HG02981 (cell line): Measurements from ENCODE around the gene LRRC23.
"Not testable (repeated sequence)": the region's sequence is repeated elsewhere in the genome, so short reads cannot be mapped to it uniquely, and the experiment has no call there.

Source experiments
- ATAC-seq: cut with Tn5 transposase; IDR thresholded peaks from one replicate; pipeline ENCODE4 v1.9.1; 2021; ENCODE audit warnings: mild to moderate bottlenecking, moderate library complexity; ENCODE audit not compliant: unreplicated experiment

LRRC23 gene

DNA sequence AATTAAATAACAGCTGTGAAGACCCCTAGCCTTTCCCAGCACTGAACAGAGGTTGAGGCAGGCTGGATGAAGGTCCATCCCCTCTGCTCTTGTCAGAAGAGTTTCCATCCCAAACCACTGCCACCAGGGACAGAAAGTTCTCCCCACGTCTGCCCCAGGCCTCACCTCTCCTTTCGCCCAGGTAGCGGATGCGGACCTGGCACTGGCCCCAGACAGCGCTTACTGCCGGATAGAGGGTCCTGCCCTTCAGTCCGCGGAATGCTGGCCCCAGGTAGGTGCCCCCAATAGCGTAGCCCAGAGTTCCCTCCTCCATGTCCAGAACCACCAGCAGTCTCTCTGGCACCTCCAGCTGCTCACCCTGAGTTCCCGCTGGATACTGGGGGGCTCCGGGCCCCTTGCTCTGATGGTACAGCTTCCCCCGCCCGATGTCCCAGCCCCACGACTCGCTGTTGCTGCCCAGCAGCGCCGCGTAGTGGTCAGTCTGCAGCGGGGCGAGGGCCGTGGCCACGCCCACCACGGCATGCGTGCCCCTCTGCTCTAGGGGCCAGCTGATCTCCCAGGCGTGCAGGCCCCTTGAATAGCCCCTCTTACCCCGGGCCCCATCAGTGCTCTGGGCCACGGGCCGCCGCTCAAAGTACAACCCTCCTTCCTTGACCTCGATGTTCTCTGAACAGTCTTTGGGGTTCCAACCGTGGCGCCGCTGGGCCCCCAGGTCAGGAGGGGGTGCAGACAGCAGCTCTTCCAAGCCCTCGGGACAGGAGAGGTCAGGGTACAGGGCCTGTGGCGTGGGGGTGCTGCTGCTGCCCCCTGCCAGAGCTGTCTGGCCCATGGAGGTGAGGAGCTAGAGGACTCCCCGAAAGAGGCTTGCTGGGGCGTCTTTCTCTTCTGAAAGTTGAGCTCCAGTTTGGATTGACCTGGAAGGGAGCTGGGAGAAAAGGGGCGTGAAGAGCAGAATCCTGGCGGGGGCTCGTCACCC is 32.3 kb upstream of the LRRC23 start:
- ATAC-seq: no peak

DNA sequence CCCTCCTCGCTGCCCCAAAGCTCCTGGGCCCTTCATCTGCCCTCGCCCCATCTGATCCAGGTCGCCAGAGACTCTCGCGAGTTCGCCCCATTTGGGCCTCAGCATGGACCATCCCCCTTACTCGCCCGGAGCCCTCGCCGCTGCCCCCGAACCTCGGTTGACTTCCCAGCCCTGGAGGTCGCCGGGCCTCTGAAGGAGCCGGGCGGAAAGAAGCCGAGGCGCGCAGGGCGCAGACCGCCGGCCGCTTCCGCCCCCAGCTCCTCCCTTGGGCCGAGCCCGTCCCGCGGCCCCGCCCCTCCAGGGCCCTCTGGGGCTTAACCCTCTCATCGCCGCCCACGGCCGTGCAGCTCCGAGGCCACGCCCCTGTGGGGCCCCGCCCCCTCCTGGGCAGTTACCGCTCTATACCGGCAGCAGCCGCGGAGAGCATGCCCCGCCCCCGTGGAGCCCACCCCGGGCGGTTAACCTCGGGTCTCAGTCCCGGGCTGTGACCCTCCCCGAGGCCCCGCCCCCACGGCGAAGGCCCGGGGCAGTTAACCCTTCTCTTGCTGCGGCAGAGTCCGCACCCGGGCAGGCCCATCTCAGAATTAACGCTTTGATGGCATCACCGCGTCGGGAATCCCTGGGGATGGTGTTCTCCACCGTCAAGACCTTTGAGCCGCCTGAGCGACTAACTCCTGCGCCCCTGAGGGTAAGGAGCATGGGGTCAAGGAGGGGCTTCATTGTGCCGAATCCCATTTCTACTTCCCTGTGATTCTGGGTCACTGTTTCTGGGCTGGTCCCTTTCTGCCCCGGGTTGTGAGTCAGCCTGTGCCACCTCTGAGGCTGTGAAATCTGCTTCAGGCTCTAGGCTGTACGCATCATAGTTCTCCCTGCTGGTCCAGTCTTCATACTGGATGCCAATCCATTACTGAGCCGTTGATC is 31.3 kb upstream of the LRRC23 start, which contains the start of gene SPSB2:
SPSB2 (minus strand) TSS at position 210 of the 921 bp plus-strand sequence. CDS start 402 bp downstream, outside the sequence.
- peak; percentile 67 for ATAC-seq

DNA sequence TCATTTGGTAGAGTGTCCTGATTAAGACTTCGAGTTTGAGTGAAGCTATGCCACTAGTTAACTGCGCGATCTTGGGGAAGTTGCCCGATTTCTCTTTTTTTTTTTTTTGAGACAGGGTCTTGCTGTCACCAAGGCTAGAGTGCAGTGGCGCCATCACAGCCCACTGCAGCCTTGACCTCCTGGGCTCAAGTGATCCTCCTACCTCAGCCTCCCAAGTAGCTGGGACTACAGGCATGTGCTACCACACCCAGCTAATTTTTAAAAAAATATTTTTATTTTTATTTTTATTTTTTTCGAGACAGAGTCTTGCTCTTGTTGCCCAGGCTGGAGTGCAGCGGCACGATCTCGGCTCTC is 30.6 kb upstream of the LRRC23 start:
- not testable (repeated sequence) for ATAC-seq

DNA sequence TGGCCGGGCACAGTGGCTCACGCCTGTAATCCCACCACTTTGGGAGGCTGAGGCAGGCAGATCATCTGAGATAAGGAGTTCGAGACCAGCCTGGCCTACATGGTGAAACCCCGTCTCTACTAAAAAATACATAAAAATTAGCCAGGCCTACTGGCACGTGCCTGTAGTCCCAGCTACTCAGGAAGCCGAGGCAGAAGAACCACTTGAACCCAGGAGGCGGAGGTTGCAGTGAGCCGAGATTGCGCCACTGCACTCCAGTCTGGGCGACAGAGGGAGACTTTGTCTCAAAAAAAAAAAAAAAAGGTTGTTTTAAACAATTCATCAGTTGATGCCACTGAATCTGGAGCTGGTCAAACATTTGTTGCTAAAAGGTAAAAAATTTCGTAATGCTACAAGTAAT is 24.8 kb upstream of the LRRC23 start:
- not testable (repeated sequence) for ATAC-seq

DNA sequence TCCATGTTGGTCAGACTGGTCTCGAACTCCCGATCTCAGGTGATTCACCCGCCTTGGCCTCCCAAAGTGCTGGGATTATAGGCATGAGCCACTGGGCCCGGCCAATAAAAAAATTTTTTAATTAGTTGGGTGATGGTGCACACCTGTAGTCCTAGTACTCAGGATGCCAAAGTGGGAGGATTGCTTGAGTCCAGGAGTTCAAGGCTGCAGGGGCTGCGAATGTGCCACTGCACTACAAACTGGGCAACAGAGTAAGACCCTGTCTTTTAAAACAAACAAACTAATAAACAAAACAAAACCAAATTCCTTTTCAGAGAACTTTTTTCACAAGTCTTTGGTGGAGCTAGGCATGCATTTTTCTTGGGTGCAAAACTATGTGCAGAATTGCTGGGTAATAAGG is 21.4 kb upstream of the LRRC23 start:
- no peak for ATAC-seq

DNA sequence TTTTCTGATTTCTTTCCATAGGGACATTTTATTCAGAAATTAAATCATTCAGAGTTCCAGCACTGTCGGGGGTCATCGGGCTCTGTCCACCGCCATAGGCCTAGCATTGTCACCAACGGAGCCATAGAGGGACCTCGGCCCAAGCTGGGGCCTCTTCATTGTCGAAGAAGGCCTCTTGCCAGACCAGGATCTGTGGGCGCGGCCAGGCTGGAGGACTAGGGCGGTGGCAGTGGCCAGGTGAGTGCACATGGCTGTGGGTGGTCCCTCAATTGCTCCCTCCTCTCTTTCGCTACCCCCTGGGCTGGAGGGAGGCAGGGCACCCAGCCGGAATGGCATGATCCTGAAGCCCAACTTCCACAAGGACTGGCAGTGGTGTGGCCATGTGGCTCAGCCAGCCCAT is 20.9 kb upstream of the LRRC23 start:
- no peak for ATAC-seq

DNA sequence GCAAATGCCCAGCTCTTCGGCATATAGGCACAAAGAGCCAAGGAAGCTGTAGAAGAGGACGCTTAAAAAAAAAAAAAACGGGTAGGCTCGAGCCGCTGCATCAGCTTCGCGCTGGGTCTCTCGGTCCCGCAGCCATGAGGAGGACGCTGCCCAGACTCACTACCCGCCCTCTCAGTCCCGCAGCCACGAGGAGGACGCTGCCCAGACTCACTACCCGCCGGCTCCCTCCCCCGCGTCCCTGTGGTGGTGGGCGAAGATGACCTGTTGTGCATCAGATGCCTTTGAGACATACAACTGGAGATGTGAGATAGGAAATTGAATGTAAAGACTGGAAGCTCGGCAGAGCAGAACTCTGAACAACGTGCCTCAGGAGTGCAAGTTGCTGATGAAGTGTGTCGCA is 20.1 kb upstream of the LRRC23 start:
- ATAC-seq: no peak

DNA sequence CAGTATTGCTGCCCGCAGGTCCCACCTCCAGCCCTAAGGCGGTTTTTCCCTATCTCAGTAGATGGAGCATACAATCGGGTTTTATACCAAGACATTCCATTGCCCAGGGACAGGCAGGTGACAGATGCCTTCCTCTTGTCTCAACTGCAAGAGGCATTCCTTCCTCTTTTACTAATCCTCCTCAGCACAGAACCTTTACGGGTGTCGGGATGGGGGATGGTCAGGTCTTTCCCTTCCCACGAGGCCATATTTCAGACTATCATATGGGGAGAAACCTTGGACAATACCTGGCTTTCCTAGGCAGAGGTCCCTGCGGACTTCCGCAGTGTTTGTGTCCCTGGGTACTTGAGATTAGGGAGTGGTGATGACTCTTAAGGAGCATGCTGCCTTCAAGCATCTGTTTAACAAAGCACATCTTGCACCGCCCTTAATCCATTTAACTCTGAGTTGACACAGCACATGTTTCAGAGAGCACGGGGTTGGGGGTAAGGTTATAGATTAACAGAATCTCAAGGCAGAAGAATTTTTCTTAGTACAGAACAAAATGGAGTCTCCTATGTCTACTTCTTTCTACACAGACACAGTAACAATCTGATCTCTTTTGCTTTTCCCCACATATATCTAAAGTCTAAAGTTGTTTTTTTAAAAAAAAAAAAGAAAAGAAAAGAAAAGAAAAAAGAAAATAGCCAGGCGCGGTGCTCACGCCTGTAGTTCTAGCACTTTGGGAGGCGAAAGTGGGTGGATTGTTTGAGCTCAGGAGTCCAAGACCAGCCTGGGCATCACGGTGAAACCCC is 18.2 kb upstream of the LRRC23 start:
- ATAC-seq: not testable (repeated sequence)

DNA sequence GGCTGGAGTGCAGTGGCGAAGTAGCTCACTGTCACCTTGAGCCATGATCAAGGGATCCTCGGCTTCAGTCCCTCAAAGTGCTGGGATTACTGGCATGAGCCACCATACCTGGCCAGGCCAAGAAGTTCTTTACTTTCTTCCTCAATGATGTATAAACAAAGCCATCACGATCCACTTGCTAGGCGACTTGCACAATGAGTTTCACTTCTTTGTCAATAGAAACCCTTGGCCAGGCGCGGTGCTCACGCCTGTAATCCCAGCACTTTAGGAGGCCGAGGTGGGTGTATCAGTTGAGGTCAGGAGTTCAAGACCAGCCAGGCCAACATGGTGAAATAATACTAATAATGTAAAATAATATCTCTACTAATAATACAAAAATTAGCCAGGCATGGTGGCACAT is 17.2 kb upstream of the LRRC23 start:
- ATAC-seq: no peak

DNA sequence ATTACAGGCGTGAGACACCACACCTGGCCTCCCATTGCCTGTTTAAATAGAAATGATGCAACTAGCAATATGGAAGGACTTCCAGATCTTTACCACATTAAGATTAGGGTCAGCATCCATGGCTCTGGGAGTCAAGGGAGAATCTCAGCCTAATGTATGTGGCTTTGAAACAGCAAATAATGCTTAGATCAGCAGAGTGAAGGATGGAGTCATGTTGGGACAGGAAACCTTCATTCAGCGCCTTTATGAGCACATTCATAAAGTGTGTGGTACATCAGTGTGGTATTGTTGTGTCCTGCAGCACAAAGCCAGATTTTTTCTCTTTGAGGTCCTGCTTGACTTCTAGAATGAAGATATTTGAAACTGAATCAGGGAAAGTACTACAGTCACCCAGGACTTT is 16.3 kb upstream of the LRRC23 start:
- no peak for ATAC-seq

DNA sequence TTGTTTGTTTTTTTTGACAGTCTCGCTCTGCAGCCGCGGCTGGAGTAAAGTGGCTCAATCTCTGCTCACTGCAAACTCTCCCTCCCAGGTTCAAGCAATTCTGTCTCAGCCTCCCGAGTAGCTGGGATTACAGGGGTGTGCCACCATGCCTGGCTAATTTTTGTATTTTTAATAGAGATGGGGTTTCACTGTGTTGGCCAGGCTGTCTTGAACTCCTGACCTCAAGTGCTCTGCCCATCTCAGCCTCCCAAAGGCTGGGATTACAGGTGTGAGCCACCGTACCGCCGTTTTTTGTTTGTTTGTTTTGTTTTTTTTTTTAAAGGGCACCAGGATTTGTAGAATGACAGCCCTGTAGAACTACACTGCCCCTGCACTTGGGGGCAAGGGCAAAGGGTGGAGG is 15.8 kb upstream of the LRRC23 start:
- not testable (repeated sequence) for ATAC-seq

DNA sequence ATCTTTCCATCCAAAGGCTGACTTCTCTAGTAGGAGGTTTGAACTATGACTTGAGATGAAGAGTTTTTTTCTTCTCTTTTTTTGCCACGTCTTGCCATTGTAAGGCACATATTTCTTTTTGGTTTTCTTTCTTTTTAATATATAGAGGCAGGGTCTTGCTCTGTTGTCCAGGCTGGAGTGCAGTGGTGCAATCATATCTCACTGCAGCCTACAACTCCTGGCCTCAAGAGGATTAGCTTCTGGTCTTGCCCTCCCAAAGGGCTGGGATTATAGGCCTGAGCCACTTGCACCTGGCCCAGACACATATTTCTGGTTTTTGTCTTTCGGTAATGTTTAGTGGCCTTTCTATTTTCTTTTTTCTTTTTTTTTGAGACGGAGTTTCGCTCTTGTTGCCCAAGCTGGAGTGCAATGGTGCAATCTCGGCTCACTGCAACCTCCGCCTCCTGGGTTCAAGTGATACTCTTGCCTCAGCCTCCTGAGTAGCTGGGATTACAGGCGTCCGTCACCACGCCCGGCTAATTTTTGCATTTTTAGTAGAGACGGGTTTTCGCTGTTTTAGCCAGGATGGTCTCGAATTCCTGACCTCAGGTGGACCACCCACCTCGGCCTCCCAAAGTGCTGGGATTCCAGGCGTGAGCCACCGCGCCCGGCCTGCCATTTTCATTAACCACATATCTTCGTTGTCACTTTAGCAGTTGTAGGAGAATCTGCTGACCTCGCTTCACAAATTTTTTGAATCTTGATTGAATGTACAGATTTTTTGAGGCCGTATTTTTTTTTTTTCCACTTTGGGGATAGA is 14.6 kb upstream of the LRRC23 start:
- not testable (repeated sequence) for ATAC-seq

DNA sequence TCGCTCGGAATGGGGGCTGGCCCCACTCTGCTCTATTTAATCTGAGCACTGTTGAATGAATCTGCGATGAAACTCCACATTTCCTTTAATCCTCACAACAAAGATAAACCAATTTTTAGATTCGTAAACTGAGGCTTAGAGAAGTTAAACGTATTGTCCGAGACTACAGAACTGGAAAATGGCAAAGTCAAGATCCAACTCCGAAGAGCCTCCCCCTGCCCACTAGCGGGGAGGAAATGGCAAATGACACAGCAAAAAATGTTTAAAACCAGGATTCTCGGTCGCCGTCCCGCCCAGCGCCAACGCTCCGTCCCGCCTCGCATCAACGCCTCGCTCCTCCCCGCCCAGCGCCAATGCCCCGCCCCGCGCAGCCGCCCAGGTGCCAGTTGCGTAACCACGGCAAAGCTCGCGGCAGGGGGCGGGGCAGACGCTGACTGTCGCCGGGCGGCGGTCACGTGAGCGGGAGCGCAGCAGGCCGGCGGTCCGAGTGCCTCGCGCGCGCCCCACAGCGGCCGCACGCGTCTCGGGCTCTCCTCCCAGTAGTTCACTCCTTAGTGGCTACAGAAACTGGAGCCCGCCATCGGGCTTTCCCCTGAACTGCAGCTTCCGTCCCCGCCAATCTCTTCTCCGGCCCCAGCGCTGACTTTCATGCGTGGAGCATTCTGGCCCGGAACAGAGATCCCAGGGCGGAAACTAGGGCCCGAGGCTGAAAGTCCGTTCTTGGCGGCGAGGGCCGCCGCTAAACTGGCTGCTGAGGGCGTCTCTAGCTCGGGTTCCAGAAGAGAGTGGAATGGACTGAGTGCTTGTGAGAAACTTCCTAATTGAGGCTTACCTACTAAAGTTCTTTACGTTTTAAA is 13.6 kb upstream of the LRRC23 start:
- ATAC-seq: peak; percentile 96

DNA sequence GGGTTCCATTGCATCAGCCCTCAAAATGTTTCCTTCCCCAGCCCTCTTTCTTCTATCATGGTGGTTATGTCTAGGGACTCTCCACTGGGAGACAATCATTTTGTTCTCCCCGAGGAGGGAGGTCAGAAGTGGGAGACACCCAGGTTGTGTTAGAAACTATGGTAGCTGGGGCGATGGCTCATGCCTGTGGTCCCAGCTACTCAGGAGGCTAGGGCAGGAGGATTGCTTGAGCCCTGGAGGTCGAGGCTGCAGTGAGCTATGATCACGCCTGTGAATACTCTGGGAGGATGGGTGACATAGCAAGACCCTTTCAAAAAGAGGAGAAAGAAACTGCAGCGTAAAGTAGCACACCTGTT is 13.0 kb upstream of the LRRC23 start:
- ATAC-seq: no peak

DNA sequence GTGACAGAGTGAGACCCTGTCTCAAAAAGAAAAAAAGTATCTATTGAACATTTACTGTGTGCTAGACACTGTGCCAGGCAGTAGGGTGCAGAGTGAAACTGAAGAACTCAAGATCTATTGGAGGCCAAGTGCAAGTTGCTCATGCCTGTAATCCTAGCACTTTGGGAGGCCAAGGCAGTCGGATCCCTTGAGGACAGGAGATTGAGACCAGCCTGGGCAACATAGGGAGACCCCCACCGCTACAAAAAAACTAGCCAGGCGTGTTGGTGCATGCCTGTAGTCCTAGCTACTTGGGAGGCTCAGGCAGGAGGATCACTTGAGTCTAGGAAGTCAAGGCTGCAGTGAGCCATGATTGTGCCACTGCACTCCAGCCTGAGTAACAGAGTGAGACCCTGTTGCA is 11.9 kb upstream of the LRRC23 start:
- not testable (repeated sequence) for ATAC-seq

DNA sequence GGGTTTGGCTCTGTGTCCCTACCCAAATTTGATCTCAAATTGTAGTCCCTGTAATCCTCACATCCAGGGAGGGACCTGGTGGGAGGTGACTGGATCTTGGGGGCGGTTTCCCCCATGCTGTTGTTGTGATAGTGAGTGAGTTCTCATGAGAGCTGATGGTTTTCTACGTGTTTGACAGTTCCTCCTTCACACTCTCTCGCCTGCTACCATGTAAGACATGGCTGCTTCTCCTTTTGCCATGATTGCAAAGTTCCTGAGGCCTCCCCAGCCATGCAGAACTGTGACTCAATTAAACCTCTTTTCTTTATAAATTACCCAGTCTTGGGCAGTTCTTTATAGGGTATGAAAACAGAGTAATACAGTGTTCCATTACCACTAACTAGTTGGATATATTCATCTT is 10.3 kb upstream of the LRRC23 start:
- ATAC-seq: no peak

DNA sequence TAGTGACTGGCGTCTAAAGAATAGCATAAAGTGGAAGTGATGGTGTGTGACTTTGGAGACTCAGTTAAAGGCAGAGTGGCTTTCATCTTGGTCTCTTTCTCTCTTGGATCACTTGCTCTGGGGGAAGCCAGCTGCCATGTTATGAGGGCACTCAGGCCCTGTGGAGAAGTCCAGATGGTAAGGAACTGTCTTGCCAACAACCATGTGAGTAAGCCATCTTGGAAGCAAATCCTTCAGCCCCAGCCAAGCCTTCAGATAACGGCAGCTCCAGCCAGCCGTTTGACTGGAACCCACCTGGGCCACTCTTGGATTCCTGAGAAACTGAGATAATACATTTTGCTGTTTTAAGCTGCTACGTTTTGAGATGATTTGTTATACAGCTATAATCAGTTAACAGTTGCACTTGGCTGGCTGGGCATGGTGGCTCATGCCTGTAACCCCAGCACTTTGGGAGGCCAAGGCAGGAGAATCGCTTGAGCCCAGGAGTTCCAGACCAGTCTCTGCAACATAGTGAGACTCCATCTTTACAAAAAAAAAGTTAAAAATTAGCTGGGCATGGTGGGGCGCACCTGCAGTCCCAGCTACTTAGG is 7.7 kb upstream of the LRRC23 start:
- ATAC-seq: no peak

DNA sequence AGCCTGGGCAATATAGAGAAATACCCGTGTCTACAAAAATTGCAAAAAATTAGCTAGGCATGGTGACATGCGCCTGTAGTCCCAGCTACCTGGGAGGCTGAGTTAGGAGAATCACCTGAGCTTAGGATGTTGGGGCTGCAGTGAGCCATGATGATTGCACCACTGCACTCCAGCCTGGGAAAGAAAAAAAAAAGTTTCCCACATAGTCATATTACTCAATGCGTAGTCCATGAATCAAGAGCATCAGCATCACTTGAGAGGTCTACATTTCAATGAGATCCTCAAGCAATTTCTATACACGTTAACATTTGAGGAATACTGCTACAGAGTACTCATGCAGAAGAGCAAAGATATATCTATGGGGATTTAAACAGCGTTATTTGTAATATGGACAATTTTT is 5.2 kb upstream of the LRRC23 start:
- ATAC-seq: no peak
